K562 (cell line): ENCODE measurements around the gene ZNF672.

Experiments
- POLR2A ChIP-seq: fragments of 450-650 bp; conservative IDR thresholded peaks from 2 replicates; pipeline ENCODE4 v1.6.1; 2016
- ZKSCAN3 ChIP-seq: fragments of 250-450 bp; sonication (Bioruptor Pico); IDR thresholded peaks from 2 replicates; pipeline ENCODE4 v1.4.0; 2020
- ZNF232 ChIP-seq: sonication (generic); formaldehyde crosslinking; IDR thresholded peaks from 2 replicates; pipeline ENCODE4 v1.8.0; 2022; ENCODE audit warnings: mild to moderate bottlenecking, missing genetic modification reagents

DNA sequence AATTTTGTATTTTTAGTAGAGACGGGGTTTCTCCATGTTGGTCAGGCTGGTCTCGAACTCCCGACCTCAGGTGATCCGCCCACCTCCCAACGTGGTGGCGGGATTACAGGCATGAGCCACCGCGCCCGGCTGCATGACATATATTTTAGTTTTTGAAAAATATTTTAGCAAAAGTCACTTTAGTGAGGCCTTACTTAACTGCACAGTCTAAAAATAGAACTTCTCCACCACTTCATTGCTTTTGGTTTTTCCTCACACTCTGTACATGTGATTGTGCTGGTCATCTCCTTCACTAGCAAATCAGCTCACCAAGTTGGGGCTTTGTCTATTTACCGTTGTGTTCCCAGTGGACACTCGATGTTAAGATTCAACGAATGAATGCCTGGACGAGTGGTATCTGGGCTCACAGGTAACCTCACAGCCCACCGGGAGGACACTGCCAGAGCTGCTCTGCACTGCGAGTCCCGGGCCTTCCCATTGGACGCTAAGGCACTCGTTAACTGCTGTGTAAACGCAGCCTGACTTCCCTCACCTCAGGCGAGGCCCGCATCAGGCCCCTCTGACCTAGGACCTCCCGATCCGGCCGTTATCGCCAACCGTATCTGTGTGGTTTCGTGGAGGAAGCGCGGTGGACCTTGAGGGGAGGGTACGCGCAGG is 34.9 kb downstream of the ZNF672 start:
- 0 out of 2 replicates have a peak, but pooled peaks have one; percentile 73 for TF ChIP-seq POLR2A
- no peak for TF ChIP-seq ZKSCAN3 (CRISPR knock-in tag)
- TF ChIP-seq ZNF232: no peak
